Hepatocyte (in vitro differentiated cells): ENCODE results near the gene ZNF576.

Experiments
- CTCF ChIP-seq: fragments of 200-600 bp; sonication (generic); IDR thresholded peaks from 2 replicates; pipeline ENCODE4 v1.5.1; 2016; ENCODE audit warnings: antibody characterized with exemption, mild to moderate bottlenecking; ENCODE audit not compliant: poor library complexity
- EZH2 ChIP-seq: fragments of 200-600 bp; sonication (generic); IDR thresholded peaks from 2 replicates; pipeline ENCODE4 v1.6.1; 2016; ENCODE audit warnings: antibody characterized with exemption, mild to moderate bottlenecking, borderline replicate concordance

GRCh38 chr19:43607238-43608205, 11.1 kb downstream of the ZNF576 start:
- TF ChIP-seq CTCF (no peak), EZH2 (no peak)
